Measurements from ENCODE around the gene CES2.

DNA sequence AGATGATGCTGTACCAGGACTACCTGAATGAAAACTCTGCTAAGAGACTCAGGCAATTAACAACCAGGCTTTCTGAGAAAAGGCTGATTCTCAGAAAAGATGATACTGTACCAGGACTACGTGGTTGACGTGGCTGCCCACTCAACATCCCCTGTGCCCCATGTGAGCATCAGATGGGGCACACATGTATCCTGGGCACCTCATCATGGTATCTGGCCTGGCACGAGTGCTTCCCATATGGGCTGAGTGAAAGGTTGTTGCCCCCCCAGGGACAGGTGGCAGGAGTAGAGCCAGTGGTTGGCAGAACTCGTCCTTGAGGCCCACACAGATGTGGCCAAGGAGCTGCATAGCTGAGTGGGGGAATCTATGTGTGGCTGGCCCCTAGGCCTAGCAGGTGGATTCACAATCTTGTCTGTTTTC, 49.6 kb downstream of the CES2 start:
- TF ChIP-seq CTCF (IDR thresholded peaks at IDR 0.05; ENCODE audit: low read length), result no peak
- no peak for TF ChIP-seq EZH2 (IDR thresholded peaks at IDR 0.05; ENCODE audit: borderline replicate concordance, low read length)
